Lung (tissue), 12 donors: ENCODE data around the gene PLB1. TPM values are rescaled to one million over a fixed set of nuclear protein-coding genes. Genes with fewer than 3 reads are reported as not detected.

Source experiments
- ATAC-seq: fragments of 200-7000 bp; cut with Tn5 transposase; one replicate; pipeline ENCODE4 v1.9.1; 2020; ENCODE audit warnings: moderate number of reproducible peaks; ENCODE audit not compliant: insufficient read depth, low FRiP score
- DNase-seq, 3 donors: peaks; one replicate each; pipeline ENCODE4 v3.0.0-alpha.2; 2013 to 2017
- H3K27ac ChIP-seq, 2 donors: one replicate each; pipeline ENCODE4 v1.5.1; 2013; ENCODE audit warnings: mild to moderate bottlenecking in 2 of 2, moderate library complexity in 2 of 2, control low read depth in 1 of 2, inconsistent platforms in 1 of 2, low read depth in 1 of 2, low read length in 1 of 2
- H3K27me3 ChIP-seq, 3 donors: one replicate each; pipeline ENCODE4 v1.5.1; 2013; ENCODE audit warnings: low read length in 2 of 3; ENCODE audit not compliant: control insufficient read depth in 3 of 3, insufficient read depth in 3 of 3
- H3K36me3 ChIP-seq, 4 donors: one replicate each; pipeline ENCODE4 v1.5.1; 2013; ENCODE audit warnings: low read length in 4 of 4, mild to moderate bottlenecking in 1 of 4, moderate library complexity in 1 of 4; ENCODE audit not compliant: control insufficient read depth in 4 of 4, insufficient read depth in 4 of 4
- H3K4me1 ChIP-seq, 5 donors: one replicate each; pipeline ENCODE4 v1.5.1; 2013; ENCODE audit warnings: low read length in 5 of 5, mild to moderate bottlenecking in 2 of 5, moderate library complexity in 1 of 5; ENCODE audit not compliant: control insufficient read depth in 5 of 5, insufficient read depth in 5 of 5
- H3K4me3 ChIP-seq: one replicate; pipeline ENCODE4 v1.5.1; 2013; ENCODE audit warnings: mild to moderate bottlenecking, control low read depth, moderate library complexity
- H3K9ac ChIP-seq, 2 donors: one replicate each; pipeline ENCODE4 v1.5.1; 2013; ENCODE audit warnings: low read length in 2 of 2, control low read depth in 1 of 2; ENCODE audit not compliant: insufficient read depth in 1 of 2
- H3K9me3 ChIP-seq, 4 donors: one replicate each; pipeline ENCODE4 v1.5.1; 2013; ENCODE audit warnings: low read length in 3 of 4, mild to moderate bottlenecking in 1 of 4, moderate library complexity in 1 of 4; ENCODE audit not compliant: control insufficient read depth in 4 of 4, insufficient read depth in 3 of 4
- WGBS, 2 donors: extraction: QIAGEN DNeasy Blood & Tissue Kit; methylation state at CpG; one replicate each; pipeline ENCODE4 v1.1.7; 2013; 5-methylcytosine and 5-hydroxymethylcytosine counted together
- polyA plus RNA-seq, 2 donors: library from polyadenylated mRNA; stranded (reverse); fragments of 200-250 nt; gene quantifications; one replicate each; pipeline ENCODE4 v1.2.1, GENCODE V29; 2013
- total RNA-seq, 2 donors: library from RNA; depleted of rRNA in 1 of 2; stranded (reverse); fragments of >200 nt in 1 of 2; gene quantifications; one replicate each; pipeline ENCODE4 v1.2.1, GENCODE V29; 2014 to 2021
- TF ChIP-seq, protein P1 (sequence below): IDR thresholded peaks from 2 replicates; pipeline ENCODE4 v1.5.1; 2012; ENCODE audit warnings: mild to moderate bottlenecking; ENCODE audit errors: control extremely low read depth, extremely low read depth
- donor health status: control.
- donor health status: control.
- donor health status: Bipolar disorder and iron deficiency.
- donor health status: healthy.
- donor health status: DM: yes; HTN: yes; CAD: no.

PLB1 gene
- total and polyA plus RNA-seq, 4 donors, result 1.0 to 10.3 (median 6.7) TPM

DNA sequence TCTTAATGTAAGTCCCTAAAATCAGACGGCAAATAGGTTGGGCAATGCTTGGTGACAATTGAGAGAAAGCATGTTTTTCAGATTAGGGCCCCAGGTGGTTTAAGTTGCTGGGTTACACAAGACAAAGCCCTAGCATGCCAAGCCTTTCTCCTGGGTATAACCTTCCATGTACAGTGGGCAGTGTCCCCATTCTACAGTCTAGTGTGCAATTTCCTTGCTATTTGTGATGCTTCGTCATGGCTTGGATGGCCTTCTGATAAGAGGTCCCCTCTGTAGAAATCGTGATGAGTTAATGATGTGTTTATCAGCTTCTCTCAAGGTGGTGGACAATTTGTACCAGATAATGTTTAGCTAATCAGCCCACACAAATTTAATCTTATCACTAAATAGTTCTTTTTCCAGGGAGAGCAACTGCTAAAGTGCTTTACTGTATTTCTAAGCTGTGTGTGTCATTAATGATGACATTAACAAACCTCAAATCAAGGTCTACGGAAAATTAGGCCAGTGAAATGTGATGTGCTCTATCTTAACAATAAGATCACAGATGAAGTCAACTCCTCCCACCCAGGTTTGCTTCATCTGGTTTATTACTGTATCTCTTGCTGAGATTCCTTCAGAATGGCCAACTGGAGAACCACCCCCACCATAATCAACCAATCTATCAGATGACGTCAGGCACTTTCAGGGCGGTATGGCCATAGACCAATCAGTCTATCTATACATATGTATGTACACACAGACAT is 61.7 kb downstream of the PLB1 start:
- Histone ChIP-seq H3K9ac (no peak overlapping the region), H3K27ac (no peak overlapping the region), H3K36me3 (no peaks in the 10 kb centered on the region), H3K9me3 (peaks cover 0 to 2% (median 0%) of the 10 kb centered on the region in 4 donors), H3K4me1 (peaks cover 0 to 5% (median 0%) of the 10 kb centered on the region in 5 donors), H3K27me3 (no peaks in the 10 kb centered on the region), H3K4me3 (no peak overlapping the region)
- TF ChIP-seq, protein P1, sequence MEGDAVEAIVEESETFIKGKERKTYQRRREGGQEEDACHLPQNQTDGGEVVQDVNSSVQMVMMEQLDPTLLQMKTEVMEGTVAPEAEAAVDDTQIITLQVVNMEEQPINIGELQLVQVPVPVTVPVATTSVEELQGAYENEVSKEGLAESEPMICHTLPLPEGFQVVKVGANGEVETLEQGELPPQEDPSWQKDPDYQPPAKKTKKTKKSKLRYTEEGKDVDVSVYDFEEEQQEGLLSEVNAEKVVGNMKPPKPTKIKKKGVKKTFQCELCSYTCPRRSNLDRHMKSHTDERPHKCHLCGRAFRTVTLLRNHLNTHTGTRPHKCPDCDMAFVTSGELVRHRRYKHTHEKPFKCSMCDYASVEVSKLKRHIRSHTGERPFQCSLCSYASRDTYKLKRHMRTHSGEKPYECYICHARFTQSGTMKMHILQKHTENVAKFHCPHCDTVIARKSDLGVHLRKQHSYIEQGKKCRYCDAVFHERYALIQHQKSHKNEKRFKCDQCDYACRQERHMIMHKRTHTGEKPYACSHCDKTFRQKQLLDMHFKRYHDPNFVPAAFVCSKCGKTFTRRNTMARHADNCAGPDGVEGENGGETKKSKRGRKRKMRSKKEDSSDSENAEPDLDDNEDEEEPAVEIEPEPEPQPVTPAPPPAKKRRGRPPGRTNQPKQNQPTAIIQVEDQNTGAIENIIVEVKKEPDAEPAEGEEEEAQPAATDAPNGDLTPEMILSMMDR, result no peak
- 66 to 83% methylated on average over 6 of the region's 6 CpGs for WGBS, 2 donors
- ATAC-seq (peak; percentile 11), DNase-seq (peak in 1 of 3 donors; percentile 12)

DNA sequence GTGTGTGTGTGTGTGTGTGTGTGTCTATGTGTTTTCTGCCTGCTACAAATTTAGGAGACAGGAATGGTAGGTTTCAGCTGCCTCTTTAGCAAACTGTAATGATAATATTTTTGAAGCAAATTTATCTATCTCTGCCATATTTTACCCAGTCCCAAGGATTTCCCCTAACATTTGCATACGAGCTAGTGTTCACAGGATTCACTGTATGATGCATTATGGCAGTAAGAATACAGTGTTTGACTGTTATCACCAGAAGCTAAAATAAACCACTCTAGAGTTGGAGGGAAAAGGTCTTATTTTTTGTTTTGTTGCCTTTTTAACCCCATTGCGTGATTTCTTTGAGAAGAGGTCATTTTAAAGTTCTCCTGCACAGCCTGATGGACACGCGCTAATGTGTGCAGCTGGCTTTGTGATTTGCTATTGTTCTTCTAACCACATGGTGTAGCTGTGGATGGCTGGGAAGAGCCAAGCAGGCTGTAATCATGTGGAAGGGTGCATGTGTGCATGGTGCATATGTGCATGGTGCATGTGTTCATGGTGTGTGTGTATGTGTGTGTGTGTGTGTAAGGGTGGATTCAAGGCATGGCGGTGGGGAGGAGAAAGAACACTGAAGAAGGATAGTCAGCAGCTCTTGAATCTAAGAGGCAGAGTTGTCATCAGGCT is 62.4 kb downstream of the PLB1 start:
- DNase-seq, result peak in 1 of 3 donors; percentile 16
- WGBS, 2 donors, result 86 to 92% methylated on average over 5 of the region's 5 CpGs

DNA sequence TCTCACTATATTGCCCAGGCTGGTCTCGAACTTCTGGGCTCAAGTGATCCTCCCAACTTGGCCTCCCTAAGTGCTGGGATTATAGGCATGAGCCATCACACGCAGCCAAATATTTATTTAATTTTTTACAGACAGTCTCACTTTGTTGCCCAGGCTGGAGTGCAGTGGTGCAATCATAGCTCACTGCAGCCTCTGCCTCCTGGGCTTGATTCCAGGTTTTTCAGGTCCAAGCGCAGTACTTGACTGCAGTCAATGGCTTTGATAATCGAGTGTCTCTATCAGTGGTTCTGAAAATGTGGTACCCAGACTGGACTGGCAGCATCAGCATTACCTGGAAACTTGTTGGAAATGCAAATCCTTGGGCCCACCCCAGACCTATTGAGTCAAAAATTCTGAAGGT is 63.1 kb downstream of the PLB1 start:
- no peak overlapping the region for H3K9ac ChIP-seq
- no peak for ATAC-seq
- WGBS, 2 donors, result 61 to 83% methylated on average over 4 of the region's 4 CpGs

More for the DNA sequence above, 62.4 kb downstream of the PLB1 start:
- H3K4me3 ChIP-seq, result no peak overlapping the region
- H3K9me3 ChIP-seq, result peaks cover 0 to 2% (median 0%) of the 10 kb centered on the region in 4 donors
- no peak for ATAC-seq
- H3K27me3 ChIP-seq, result no peaks in the 10 kb centered on the region
- peaks cover 0 to 5% (median 0%) of the 10 kb centered on the region in 5 donors for H3K4me1 ChIP-seq
- H3K36me3 ChIP-seq, result no peaks in the 10 kb centered on the region
- TF ChIP-seq, protein P1, result no peak
- H3K27ac ChIP-seq, result no peak overlapping the region
- no peak overlapping the region for H3K9ac ChIP-seq

More for the DNA sequence above, 63.1 kb downstream of the PLB1 start:
- Histone ChIP-seq H3K36me3 (no peaks in the 10 kb centered on the region), H3K4me1 (peaks cover 0 to 5% (median 0%) of the 10 kb centered on the region in 5 donors), H3K27ac (no peak overlapping the region), H3K9me3 (peaks cover 0 to 2% (median 0%) of the 10 kb centered on the region in 4 donors), H3K4me3 (no peak overlapping the region), H3K27me3 (no peaks in the 10 kb centered on the region)
- no peak for DNase-seq
- TF ChIP-seq, protein P1, result no peak
